ENCODE data around the gene TMC2. TPM values are rescaled to one million over a fixed set of nuclear protein-coding genes. Genes with fewer than 3 reads are reported as not detected.

TMC2 gene
- total RNA-seq, 1 experiment from 2014 or later = not detected

DNA sequence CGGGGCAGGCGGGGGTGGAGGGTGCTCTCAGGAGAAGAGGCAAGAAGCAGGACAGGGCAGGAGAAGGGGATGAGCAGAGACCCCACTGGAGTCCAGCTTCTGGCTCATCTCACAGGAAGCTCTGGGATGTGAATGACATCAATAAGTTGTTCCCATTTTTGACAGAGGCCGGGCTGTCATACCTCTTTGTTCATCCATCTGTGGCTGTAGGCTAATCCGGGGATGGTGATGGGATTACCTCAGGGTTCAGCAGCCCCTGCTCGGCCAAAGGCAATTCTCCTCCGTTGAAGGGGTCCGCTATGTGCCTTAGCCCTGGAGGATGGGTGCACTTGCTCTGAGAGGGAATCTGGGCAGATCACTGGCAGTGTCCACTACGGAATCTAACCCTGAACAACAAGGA is 3.3 kb upstream of the TMC2 start (continued):
- TF ChIP-seq MLX (CRISPR knock-in tag; IDR thresholded peaks at IDR 0.05) = no peak
- no peak for TF ChIP-seq ZNF423 (CRISPR knock-in tag; IDR thresholded peaks at IDR 0.05)

DNA sequence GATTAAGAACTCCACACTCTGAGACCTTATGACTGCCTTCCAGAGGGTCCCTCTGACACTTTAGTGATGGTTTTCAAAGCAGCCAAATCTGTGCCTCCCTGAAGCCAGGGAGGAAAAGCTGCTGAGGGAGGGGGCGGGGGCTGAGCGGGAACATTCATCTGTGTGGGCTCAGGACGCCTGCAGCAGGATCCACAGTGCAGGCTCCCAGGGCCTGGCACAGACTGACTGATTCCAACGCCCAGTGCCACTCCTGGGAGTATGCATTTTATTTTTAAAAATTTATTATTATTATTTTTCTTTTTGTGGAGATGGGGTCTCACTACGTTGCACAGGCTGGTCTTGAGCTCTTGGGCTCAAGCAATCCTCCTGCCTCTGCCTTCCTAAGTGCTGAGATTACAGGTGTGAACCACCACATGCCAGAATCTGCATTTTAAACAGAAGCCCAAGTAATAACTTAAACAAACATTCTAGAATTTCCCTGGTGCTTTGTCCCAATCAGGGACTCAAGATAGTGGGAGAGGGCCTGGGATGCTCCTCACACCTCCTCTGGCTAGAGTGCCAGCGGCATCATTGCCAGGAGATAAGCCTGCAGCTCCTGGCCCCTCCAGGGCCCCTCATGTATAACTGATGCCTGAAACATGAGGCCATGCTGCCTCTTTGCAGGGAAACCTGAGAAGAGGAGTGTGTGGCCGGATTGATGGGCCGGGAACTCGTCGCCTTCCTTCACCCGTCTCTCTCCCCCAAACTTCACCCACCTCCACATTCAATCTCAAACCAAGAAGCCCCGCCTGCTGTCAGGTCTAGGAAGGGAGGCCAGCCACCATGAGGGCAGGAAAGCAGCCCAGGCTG is 438 bp upstream of the TMC2 start:
- ChIA-PET POLR2A (no interaction called here), CTCF (interaction anchor here (2.8 kb wide), 1 partner anchor 14 kb away, joined by 13 read pairs; no protein-coding TSS in a partner anchor)
- TF ChIP-seq RELA (CRISPR knock-in tag; IDR thresholded peaks at IDR 0.05; ENCODE audit: borderline replicate concordance) (no peak), ZNF425 (CRISPR knock-in tag; conservative IDR thresholded peaks at IDR 0.05) (no peak), CREB1 (CRISPR knock-in tag; IDR thresholded peaks at IDR 0.05) (no peak), GABPB1 (CRISPR knock-in tag; IDR thresholded peaks at IDR 0.05) (no peak)
- DNase-seq (ENCODE audit: low spot score) (no peak), ATAC-seq (peak; percentile 18; the same call in 1 of the 2 replicates)
- H3K4me3 Mint-ChIP-seq = no peak overlapping the region
- H3K27me3 Mint-ChIP-seq (ENCODE audit: low read depth) = peaks cover 10% of the 10 kb centered on the region
- H3K9me3 Mint-ChIP-seq = no peaks in the 10 kb centered on the region
- H3K4me1 Mint-ChIP-seq = peaks cover 14% of the 10 kb centered on the region
- H3K36me3 Mint-ChIP-seq = no peaks in the 10 kb centered on the region
- H3K27ac Mint-ChIP-seq = no peak overlapping the region

GRCh38 chr20:2537101-2537500 is 728 bp downstream of the TMC2 start:
- POLR2A ChIA-PET = no interaction called here
- Mint-ChIP-seq H3K4me1 (peaks cover 14% of the 10 kb centered on the region), H3K27me3 (ENCODE audit: low read depth) (peaks cover 10% of the 10 kb centered on the region), H3K4me3 (no peak overlapping the region), H3K9me3 (no peaks in the 10 kb centered on the region), H3K27ac (no peak overlapping the region), H3K36me3 (no peaks in the 10 kb centered on the region)
- no peak for DNase-seq (ENCODE audit: low spot score)
- CTCF ChIA-PET = interaction anchor here (2.8 kb wide), 1 partner anchor 15 kb away, joined by 13 read pairs; no protein-coding TSS in a partner anchor
- ATAC-seq = no peak
- no peak for TF ChIP-seq JAZF1 (CRISPR knock-in tag; IDR thresholded peaks at IDR 0.05)
- TF ChIP-seq ARID4B (CRISPR knock-in tag; IDR thresholded peaks at IDR 0.05; ENCODE audit: borderline replicate concordance) = no peak
- no peak for TF ChIP-seq ELF4 (CRISPR knock-in tag; IDR thresholded peaks at IDR 0.05; ENCODE audit: low read depth)
- no peak for TF ChIP-seq TEAD1 (CRISPR knock-in tag; IDR thresholded peaks at IDR 0.05)
- TF ChIP-seq TEAD4 (CRISPR knock-in tag; IDR thresholded peaks at IDR 0.05) = no peak
- TF ChIP-seq TCF7 (CRISPR knock-in tag; IDR thresholded peaks at IDR 0.05; ENCODE audit: low read depth) = no peak
- TF ChIP-seq PRDM15 (CRISPR knock-in tag; IDR thresholded peaks at IDR 0.05) = no peak
- no peak for TF ChIP-seq FOXP4 (CRISPR knock-in tag; IDR thresholded peaks at IDR 0.05)
- TF ChIP-seq SP1 (CRISPR knock-in tag; conservative IDR thresholded peaks at IDR 0.05) = no peak
- no peak for TF ChIP-seq HMGXB4 (CRISPR knock-in tag; IDR thresholded peaks at IDR 0.05)
- no peak for TF ChIP-seq ZNF219 (CRISPR knock-in tag; IDR thresholded peaks at IDR 0.05; ENCODE audit: borderline replicate concordance)
- TF ChIP-seq ZNF671 (CRISPR knock-in tag; IDR thresholded peaks at IDR 0.05) = no peak

All from WTC11 (cell line).